GM19193 (cell line): Measurements from ENCODE around the gene ZNF354C.

Experiments
- POLR2A ChIP-seq: IDR thresholded peaks from 4 replicates; pipeline ENCODE4 v1.6.1; 2011; ENCODE audit not compliant: insufficient read depth, insufficient read length; ENCODE audit errors: extremely low read depth

Gene ZNF354C

GRCh38 chr5:179110528-179110927 is 50.4 kb downstream of the ZNF354C start:
- no peak for TF ChIP-seq POLR2A

DNA sequence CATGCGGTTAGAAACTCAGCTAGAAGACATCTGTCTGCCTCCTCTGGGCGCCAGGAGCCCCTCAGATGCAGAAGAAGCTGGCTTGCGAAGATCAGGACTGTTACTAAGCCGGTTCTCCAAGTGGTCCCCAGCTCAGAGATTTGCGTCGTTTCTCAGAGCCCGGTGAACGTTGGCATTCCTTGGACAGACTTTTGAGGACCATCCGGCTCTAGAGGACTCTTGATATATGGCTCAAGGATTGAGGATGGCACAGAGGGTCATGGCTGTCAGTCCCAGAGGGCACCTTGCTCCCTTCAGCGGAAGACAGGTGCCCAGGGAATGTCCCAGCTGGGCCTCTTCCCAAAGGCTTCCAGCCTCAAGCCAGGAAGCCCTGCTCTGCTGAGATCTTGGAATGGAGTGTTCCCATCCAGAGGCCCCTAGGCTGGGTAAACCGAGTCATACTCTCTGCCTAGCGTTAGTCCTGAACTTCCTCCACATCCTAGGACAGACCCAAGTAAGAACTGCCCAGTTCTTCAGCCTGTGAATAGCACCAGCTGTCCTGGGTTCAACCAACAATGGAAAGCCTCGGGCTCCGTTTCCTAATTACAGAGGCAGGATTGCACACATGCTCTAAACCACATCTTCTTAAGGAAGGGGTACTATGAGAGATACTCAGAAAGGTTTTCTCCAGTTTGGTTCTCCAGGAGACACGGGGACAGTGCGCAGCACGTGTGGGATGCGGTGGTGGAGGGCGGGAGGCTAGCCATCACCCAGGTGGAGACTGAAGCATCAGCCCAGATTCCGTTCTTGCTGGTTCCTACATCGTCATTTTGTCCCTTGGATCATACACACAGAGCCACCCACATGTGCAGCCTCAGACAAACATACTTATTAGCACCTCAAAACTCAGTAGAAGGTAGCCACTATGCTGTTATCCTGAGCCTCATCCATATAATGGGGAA is 51.4 kb downstream of the ZNF354C start:
- no peak for TF ChIP-seq POLR2A

GRCh38 chr5:179112469-179113142 is 52.4 kb downstream of the ZNF354C start:
- TF ChIP-seq POLR2A, result no peak

DNA sequence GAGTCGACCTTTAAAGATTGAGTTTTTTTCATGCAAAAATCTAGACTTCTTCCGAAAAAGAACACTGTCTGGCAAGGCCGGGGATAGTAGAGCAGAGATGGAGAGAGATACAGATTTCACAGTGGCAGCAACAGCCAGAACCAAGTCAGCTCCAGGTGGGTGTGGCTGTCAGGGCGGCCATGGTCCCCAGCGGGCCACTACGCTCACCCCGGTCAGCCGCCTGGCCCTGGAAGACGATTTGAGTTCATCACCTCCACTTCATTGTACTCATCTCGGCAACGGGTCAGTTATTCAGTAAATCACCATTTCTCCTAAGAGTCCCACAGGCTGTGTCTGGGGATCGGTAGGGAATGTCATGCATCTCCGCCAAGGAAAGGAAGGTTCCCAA is 53.0 kb downstream of the ZNF354C start:
- no peak for TF ChIP-seq POLR2A

DNA sequence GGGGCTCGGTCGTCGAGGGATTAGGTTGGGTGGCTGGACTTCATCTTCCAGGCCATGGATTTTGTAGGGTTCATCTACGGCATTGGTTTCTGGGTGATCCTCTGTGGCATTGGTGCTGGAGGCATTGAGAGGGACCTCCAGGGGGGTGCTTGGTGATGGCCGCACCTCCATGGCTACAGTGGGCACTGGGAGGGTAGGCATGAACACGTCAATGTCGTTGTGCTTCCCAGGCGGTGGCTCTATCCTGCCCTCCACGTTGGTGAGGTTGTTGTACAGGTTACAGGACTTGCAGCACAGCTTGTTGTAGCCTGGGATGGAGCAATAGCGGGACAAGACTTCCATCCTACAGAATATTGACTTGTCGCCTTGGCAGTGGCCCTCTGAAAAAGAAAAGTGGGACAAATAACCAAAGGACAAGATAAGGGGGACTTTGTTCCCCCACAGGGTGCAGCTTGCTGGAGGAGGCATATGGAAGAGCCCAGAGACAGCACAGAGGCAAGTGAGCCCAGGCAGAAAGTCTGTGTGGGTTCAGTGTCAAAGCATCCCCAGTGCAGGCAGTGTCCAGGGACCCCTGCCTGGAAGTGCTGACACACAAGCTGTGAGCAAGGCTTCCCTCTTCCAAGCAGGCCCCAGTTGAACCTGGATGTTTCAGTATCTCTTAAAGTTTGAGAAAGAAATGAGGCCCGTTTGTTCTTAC is 53.9 kb downstream of the ZNF354C start:
- no peak for TF ChIP-seq POLR2A

DNA sequence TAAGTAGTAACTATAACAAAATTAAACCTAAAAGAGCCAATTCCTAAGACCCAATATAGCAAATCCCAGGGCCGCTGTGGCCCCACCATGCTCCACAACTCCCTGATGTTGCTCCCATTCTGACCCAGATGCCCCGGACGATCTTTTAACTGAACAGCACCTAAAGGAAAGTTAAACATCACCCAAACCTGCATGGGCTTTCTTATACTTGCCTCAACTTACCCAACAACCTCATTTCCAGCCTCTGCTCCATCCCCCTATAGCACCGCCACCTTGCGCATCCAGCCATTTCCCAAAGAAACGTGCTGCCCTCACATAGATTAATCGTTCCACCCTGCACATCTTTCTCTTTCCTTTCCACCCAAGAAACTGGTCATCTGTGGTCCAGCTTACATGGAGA is 54.6 kb downstream of the ZNF354C start:
- no peak for TF ChIP-seq POLR2A

GRCh38 chr5:179115307-179115706 is 55.1 kb downstream of the ZNF354C start:
- no peak for TF ChIP-seq POLR2A

GRCh38 chr5:179115845-179116524 is 55.8 kb downstream of the ZNF354C start:
- TF ChIP-seq POLR2A, result no peak

DNA sequence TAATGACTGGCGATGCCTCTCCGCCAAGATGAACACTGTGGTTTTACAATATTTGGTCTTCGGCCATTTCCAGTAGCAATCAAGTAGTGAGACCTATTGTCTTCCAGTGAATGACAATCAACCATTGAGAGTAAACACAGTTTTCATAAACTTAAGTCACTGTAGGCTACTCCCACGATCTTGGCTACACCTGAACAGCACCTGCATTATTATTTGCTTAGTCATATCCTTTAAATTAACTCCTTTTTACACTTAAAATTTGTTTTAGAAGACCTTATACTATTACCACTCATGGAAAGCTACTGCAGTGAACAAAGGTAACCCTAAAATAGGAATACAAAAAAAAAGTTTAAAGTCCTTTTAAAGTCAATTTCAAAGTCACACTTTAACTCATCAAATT is 58.2 kb downstream of the ZNF354C start:
- TF ChIP-seq POLR2A, result no peak

GRCh38 chr5:179118756-179119414 is 58.7 kb downstream of the ZNF354C start:
- no peak for TF ChIP-seq POLR2A

DNA sequence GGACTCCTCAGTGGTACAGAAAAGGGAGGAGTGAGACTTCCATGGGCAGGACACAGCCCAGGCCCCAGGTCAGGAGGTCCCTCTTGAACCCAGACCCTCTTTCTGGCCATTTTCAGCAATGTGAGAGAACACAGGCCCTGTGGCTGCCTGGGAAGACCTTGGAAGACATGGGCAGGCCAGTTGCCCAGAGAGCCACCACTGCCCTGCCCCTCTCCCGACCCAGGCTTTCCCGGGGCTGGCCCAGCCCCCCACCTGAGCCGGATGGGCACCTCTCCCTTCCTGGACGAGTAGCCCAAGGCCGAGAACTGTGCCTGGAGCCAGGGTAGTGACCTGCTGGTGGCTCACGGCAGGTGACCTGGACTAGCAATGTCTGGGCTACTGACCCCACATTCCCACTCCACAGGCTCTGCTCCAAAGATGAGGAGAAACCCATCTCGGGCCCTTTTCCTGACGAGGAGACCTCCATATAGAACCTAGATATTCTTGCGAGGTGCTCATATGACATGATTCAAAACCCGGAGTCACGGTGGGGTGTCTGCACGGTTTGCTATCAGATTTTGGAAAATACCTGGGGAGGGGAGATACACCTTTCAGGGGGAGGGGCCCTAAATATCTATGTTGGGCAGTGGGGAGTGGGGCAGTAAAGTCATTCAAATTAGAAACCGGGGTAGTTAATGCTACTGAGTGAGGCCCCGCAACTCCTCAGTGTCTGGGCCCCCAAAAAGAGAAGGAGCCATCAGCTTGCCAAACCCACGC is 59.4 kb downstream of the ZNF354C start:
- no peak for TF ChIP-seq POLR2A

- TF ChIP-seq POLR2A, result no peak
Measured at GRCh38 chr5:179120421-179120861, 60.3 kb downstream of the ZNF354C start.

- TF ChIP-seq POLR2A, result no peak
Measured at GRCh38 chr5:179120951-179121666, 60.9 kb downstream of the ZNF354C start.
